GM23338 (cell line): Measurements from ENCODE around the gene ASIC3. TPM values are rescaled to one million over a fixed set of nuclear protein-coding genes. Genes with fewer than 3 reads are reported as not detected.

ENCODE experiments used
- ATAC-seq: fragments of 200-7000 bp; cut with Tn5 transposase; 3 replicates; pipeline ENCODE4 v1.9.1; 2020
- DNase-seq: peaks from one replicate; pipeline ENCODE4 v3.0.0-alpha.2; 2015; ENCODE audit warnings: low spot score
- H2AFZ ChIP-seq: fragments of 200-600 bp; sonication (generic); 2 replicates; pipeline ENCODE4 v1.8.0; 2016; ENCODE audit warnings: antibody characterized with exemption, mild to moderate bottlenecking, moderate library complexity
- H3F3A ChIP-seq: fragments of 200-600 bp; sonication (generic); replicated peaks from 2 replicates; pipeline ENCODE4 v1.8.0; 2017; ENCODE audit warnings: antibody characterized with exemption, mixed run types, low read depth
- H3K27ac ChIP-seq: fragments of 200-600 bp; sonication (generic); 2 replicates; pipeline ENCODE4 v1.6.1; 2016; ENCODE audit warnings: low read depth
- H3K27me3 ChIP-seq: fragments of 200-600 bp; sonication (generic); 2 replicates; pipeline ENCODE4 v1.8.0; 2016; ENCODE audit warnings: mild to moderate bottlenecking, mixed run types, moderate library complexity; ENCODE audit not compliant: insufficient read depth
- H3K36me3 ChIP-seq: fragments of 200-600 bp; sonication (generic); 2 replicates; pipeline ENCODE4 v1.8.0; 2016; ENCODE audit warnings: mild to moderate bottlenecking; ENCODE audit not compliant: insufficient read depth
- H3K4me1 ChIP-seq: fragments of 200-600 bp; sonication (generic); 2 replicates; pipeline ENCODE4 v1.8.0; 2016; ENCODE audit warnings: mild to moderate bottlenecking, moderate library complexity; ENCODE audit not compliant: insufficient read depth
- H3K4me2 ChIP-seq: fragments of 200-600 bp; sonication (generic); 2 replicates; pipeline ENCODE4 v1.7.1; 2017; ENCODE audit warnings: mixed run types
- H3K4me3 ChIP-seq: fragments of 200-600 bp; sonication (generic); 2 replicates; pipeline ENCODE4 v1.6.1; 2016; ENCODE audit warnings: mixed run types
- H3K79me2 ChIP-seq: fragments of 200-600 bp; sonication (generic); replicated peaks from 2 replicates; pipeline ENCODE4 v1.8.0; 2017; ENCODE audit warnings: mild to moderate bottlenecking; ENCODE audit not compliant: insufficient read depth
- H3K9me2 ChIP-seq: fragments of 200-600 bp; sonication (generic); 2 replicates; pipeline ENCODE4 v1.8.0; 2017; ENCODE audit not compliant: insufficient read depth
- H4K20me1 ChIP-seq: fragments of 200-600 bp; sonication (generic); replicated peaks from 2 replicates; pipeline ENCODE4 v1.8.0; 2017; ENCODE audit warnings: mild to moderate bottlenecking; ENCODE audit not compliant: insufficient read depth
- H3K27ac Mint-ChIP-seq: 2 replicates; pipeline ENCODE4 v1.8.0; 2020; ENCODE audit warnings: inconsistent platforms, mild to moderate bottlenecking, moderate library complexity, mixed read lengths
- H3K27me3 Mint-ChIP-seq: 3 replicates; pipeline ENCODE4 v1.8.0; 2022; ENCODE audit warnings: low read depth, mild to moderate bottlenecking, moderate library complexity, mixed read lengths, inconsistent platforms; ENCODE audit not compliant: insufficient read depth, poor library complexity
- H3K36me3 Mint-ChIP-seq: 3 replicates; pipeline ENCODE4 v1.8.0; 2021; ENCODE audit warnings: low read depth, mild to moderate bottlenecking, inconsistent platforms, moderate library complexity, mixed read lengths
- H3K4me1 Mint-ChIP-seq: 3 replicates; pipeline ENCODE4 v1.8.0; 2020; ENCODE audit warnings: mild to moderate bottlenecking, inconsistent platforms, mixed read lengths
- H3K4me3 Mint-ChIP-seq: 3 replicates; pipeline ENCODE4 v1.8.0; 2021; ENCODE audit warnings: moderate library complexity, mild to moderate bottlenecking, inconsistent platforms, mixed read lengths
- H3K9me3 Mint-ChIP-seq: 3 replicates; pipeline ENCODE4 v1.8.0; 2020; ENCODE audit warnings: moderate library complexity, mild to moderate bottlenecking, inconsistent platforms, mixed read lengths
- CREB1 ChIP-seq: fragments of 250-450 bp; sonication (Bioruptor Pico); IDR thresholded peaks from 2 replicates; pipeline ENCODE4 v1.5.0; 2020; ENCODE audit warnings: low read depth, mild to moderate bottlenecking, moderate library complexity
- CTCF ChIP-seq, 2 experiments: fragments of 200-600 bp in 1 of 2; sonication (generic) in 1 of 2; conservative IDR thresholded peaks; 2 replicates each; pipeline versions ENCODE4 v1.5.1 to v1.6.1; 2016 to 2017; ENCODE audit warnings: antibody characterized with exemption in 2 of 2, low read depth in 2 of 2, mild to moderate bottlenecking in 2 of 2, moderate library complexity in 1 of 2
- ETS1 ChIP-seq: IDR thresholded peaks from 2 replicates; pipeline ENCODE4 v1.6.1; 2016; ENCODE audit warnings: antibody characterized with exemption
- EZH2 ChIP-seq: fragments of 200-600 bp; sonication (generic); IDR thresholded peaks from one replicate; pipeline ENCODE4 v1.8.0; 2017; ENCODE audit warnings: antibody characterized with exemption, mild to moderate bottlenecking, low read depth; ENCODE audit not compliant: unreplicated experiment
- EZH2phosphoT487 ChIP-seq: fragments of 200-600 bp; sonication (generic); IDR thresholded peaks from one replicate; pipeline ENCODE4 v1.8.1; 2018; ENCODE audit warnings: antibody characterized with exemption; ENCODE audit not compliant: unreplicated experiment
- JUNB ChIP-seq: IDR thresholded peaks from one replicate; pipeline ENCODE4 v1.6.1; 2016; ENCODE audit warnings: antibody characterized with exemption; ENCODE audit not compliant: unreplicated experiment
- NANOG ChIP-seq: IDR thresholded peaks from 2 replicates; pipeline ENCODE4 v1.6.1; 2016; ENCODE audit warnings: antibody characterized with exemption, borderline replicate concordance
- POLR2AphosphoS5 ChIP-seq: IDR thresholded peaks from 2 replicates; pipeline ENCODE4 v1.6.1; 2016; ENCODE audit warnings: antibody characterized with exemption, low read depth
- REST ChIP-seq: IDR thresholded peaks from one replicate; pipeline ENCODE4 v1.6.1; 2018; ENCODE audit warnings: antibody characterized with exemption; ENCODE audit not compliant: unreplicated experiment
- STAT1 ChIP-seq: IDR thresholded peaks from one replicate; pipeline ENCODE4 v1.6.1; 2016; ENCODE audit warnings: antibody characterized with exemption; ENCODE audit not compliant: unreplicated experiment
- ZNF114 ChIP-seq: fragments of 250-450 bp; sonication (Bioruptor Pico); IDR thresholded peaks from 2 replicates; pipeline ENCODE4 v1.5.0; 2020; ENCODE audit warnings: mild to moderate bottlenecking, moderate library complexity
- ZNF331 ChIP-seq: fragments of 250-450 bp; sonication (Bioruptor Pico); IDR thresholded peaks from 2 replicates; pipeline ENCODE4 v1.5.0; 2020; ENCODE audit warnings: low read depth, mild to moderate bottlenecking, moderate library complexity
- ZNF462 ChIP-seq: fragments of 250-450 bp; sonication (Bioruptor Pico); IDR thresholded peaks from 2 replicates; pipeline ENCODE4 v1.5.0; 2020; ENCODE audit warnings: mild to moderate bottlenecking, moderate library complexity
- polyA plus RNA-seq: library from polyadenylated mRNA; unstranded; fragments of >200 nt; fragmentation: Nextera tagmentation; extraction: Ambion mirVana; gene quantifications from 2 replicates; pipeline ENCODE4 v1.2.1, GENCODE V29; 2016
- total RNA-seq: library from RNA; depleted of rRNA; stranded (reverse); fragments of >200 nt; shearing (Covaris generic); gene quantifications from 2 replicates; pipeline ENCODE4 v1.2.3, GENCODE V29; 2014

The ASIC3 gene
- total and polyA plus RNA-seq, 2 experiments from 2014 or later: 0.87 to 0.90 TPM

- Mint-ChIP-seq H3K9me3 (no peaks in the 10 kb centered on the region), H3K4me1 (peaks cover 2% of the 10 kb centered on the region; the same call in 1 of the 3 replicates), H3K4me3 (no peak overlapping the region), H3K27ac (no peak overlapping the region), H3K36me3 (peaks cover 3% of the 10 kb centered on the region; the same call in 1 of the 3 replicates), H3K27me3 (peaks cover 14% of the 10 kb centered on the region)
- Histone ChIP-seq H3K27me3 (no peaks in the 10 kb centered on the region), H3K36me3 (no peaks in the 10 kb centered on the region), H2AFZ (no peak overlapping the region), H3K4me3 (no peak overlapping the region), H3K9me2 (no peaks in the 10 kb centered on the region), H3K4me1 (no peaks in the 10 kb centered on the region), H3K27ac (no peak overlapping the region), H3K79me2 (no peaks in the 10 kb centered on the region), H3F3A (no peaks in the 10 kb centered on the region), H4K20me1 (no peaks in the 10 kb centered on the region), H3K4me2 (no peak overlapping the region)
- TF ChIP-seq ZNF114 (no peak), STAT1 (no peak), NANOG (no peak), JUNB (no peak), EZH2 (no peak), ZNF331 (CRISPR knock-in tag) (no peak), EZH2phosphoT487 (no peak), ETS1 (no peak), ZNF462 (no peak), POLR2AphosphoS5 (no peak), REST (no peak), CREB1 (no peak), CTCF (conservative IDR thresholded peaks at IDR 0.05; ENCODE audit: low read depth in 2 of 2) (no peak)
- DNase-seq: no peak
- ATAC-seq: no peak
These were observed 7.5 kb upstream of the ASIC3 start for GRCh38 chr7:151040616-151041375.
